Fibroblast of upper back skin (primary cell): ENCODE data around the gene NGFR.
"Not testable (repeated sequence)": the region's sequence is repeated elsewhere in the genome, so short reads cannot be mapped to it uniquely, and the experiment has no call there.

Experiments
- DNase-seq: peaks from one replicate; pipeline ENCODE4 v3.0.0-alpha.2; 2013

NGFR gene

GRCh38 chr17:49547566-49547965 lies 52.5 kb downstream of the NGFR start:
- DNase-seq = no peak

- no peak for DNase-seq
These were observed 53.0 kb downstream of the NGFR start for GRCh38 chr17:49548051-49548505.

GRCh38 chr17:49548506-49549310 lies 53.6 kb downstream of the NGFR start:
- peak; percentile 34 for DNase-seq

- no peak for DNase-seq
These were observed 54.2 kb downstream of the NGFR start for GRCh38 chr17:49549311-49549605.

GRCh38 chr17:49549691-49550678 lies 54.9 kb downstream of the NGFR start:
- no peak for DNase-seq

GRCh38 chr17:49550764-49551163 lies 55.7 kb downstream of the NGFR start:
- DNase-seq = not testable (repeated sequence)

GRCh38 chr17:49551221-49552069 lies 56.4 kb downstream of the NGFR start:
- no peak for DNase-seq

GRCh38 chr17:49552070-49552751 lies 57.1 kb downstream of the NGFR start:
- DNase-seq = no peak

GRCh38 chr17:49553676-49554335 lies 58.7 kb downstream of the NGFR start:
- no peak for DNase-seq

GRCh38 chr17:49554694-49555494 lies 59.8 kb downstream of the NGFR start:
- DNase-seq = no peak

- no peak for DNase-seq
These were observed 60.6 kb downstream of the NGFR start for GRCh38 chr17:49555495-49556222.

- peak; percentile 68 for DNase-seq
These were observed 61.3 kb downstream of the NGFR start for GRCh38 chr17:49556223-49556943.

- no peak for DNase-seq
These were observed 62.4 kb downstream of the NGFR start for GRCh38 chr17:49557312-49558024.
